ENCODE measurements around the gene ESRRG.
"Not testable (repeated sequence)": the region's sequence is repeated elsewhere in the genome, so short reads cannot be mapped to it uniquely, and the experiment has no call there.

GRCh38 chr1:216529851-216530250 is 193.4 kb downstream of the ESRRG start:
- not testable (repeated sequence) for TF ChIP-seq EZH2 (IDR thresholded peaks at IDR 0.05); POLR2AphosphoS5 (IDR thresholded peaks at IDR 0.05; ENCODE audit: borderline replicate concordance, low read depth, low read length); FOXP2 (optimal IDR thresholded peaks at IDR 0.05; ENCODE audit: control extremely low read depth, extremely low read length, insufficient read depth)
